ENCODE measurements around the gene SUSD1. TPM values are rescaled to one million over a fixed set of nuclear protein-coding genes. Genes with fewer than 3 reads are reported as not detected.
"Not testable (repeated sequence)": the region's sequence is repeated elsewhere in the genome, so short reads cannot be mapped to it uniquely, and the experiment has no call there.

SUSD1 gene
- total RNA-seq, 1 donor from 2014 or later, result 15.7 TPM

DNA sequence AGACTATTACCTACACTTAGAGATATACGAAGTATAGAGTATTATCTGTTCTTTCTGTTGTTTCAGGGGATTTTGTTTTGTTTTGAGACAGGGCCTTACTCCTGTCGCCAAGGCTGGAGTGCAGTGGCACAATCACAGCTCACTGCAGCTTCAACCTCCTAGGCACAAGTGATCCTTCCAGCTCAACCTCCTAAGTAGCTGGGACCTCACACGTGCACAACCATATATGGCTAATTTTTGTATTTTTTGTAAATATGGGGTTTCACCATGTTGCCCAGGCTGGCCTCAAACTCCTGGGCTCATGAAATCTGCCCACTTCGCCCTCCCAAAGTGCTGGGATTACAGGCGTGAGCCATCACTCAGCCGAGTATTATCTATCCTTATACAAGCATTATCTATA, 45.9 kb downstream of the SUSD1 start:
- ATAC-seq (ENCODE audit: low read depth) (no peak), DNase-seq (no peak)
- Mint-ChIP-seq H3K36me3 (ENCODE audit: low read depth) (peaks cover under 1% of the 10 kb centered on the region), H3K27ac (no peak overlapping the region), H3K4me1 (peaks cover 19% of the 10 kb centered on the region), H3K27me3 (no peaks in the 10 kb centered on the region), H3K4me3 (no peak overlapping the region), H3K9me3 (no peaks in the 10 kb centered on the region)
- TF ChIP-seq, protein P1, sequence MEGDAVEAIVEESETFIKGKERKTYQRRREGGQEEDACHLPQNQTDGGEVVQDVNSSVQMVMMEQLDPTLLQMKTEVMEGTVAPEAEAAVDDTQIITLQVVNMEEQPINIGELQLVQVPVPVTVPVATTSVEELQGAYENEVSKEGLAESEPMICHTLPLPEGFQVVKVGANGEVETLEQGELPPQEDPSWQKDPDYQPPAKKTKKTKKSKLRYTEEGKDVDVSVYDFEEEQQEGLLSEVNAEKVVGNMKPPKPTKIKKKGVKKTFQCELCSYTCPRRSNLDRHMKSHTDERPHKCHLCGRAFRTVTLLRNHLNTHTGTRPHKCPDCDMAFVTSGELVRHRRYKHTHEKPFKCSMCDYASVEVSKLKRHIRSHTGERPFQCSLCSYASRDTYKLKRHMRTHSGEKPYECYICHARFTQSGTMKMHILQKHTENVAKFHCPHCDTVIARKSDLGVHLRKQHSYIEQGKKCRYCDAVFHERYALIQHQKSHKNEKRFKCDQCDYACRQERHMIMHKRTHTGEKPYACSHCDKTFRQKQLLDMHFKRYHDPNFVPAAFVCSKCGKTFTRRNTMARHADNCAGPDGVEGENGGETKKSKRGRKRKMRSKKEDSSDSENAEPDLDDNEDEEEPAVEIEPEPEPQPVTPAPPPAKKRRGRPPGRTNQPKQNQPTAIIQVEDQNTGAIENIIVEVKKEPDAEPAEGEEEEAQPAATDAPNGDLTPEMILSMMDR (IDR thresholded peaks at IDR 0.05), result no peak
- CTCF ChIA-PET, result no interaction called here
- intact Hi-C loops (cut with micrococcal nuclease), result no loop called here
- POLR2A ChIA-PET, result no interaction called here

GRCh38 chr9:112128399-112128798, 46.7 kb downstream of the SUSD1 start:
- H3K27me3 Mint-ChIP-seq; ATAC-seq (ENCODE audit: low read depth); H3K27ac Mint-ChIP-seq; intact Hi-C loops (cut with micrococcal nuclease); H3K9me3 Mint-ChIP-seq; DNase-seq; CTCF ChIA-PET; POLR2A ChIA-PET; H3K36me3 Mint-ChIP-seq (ENCODE audit: low read depth); H3K4me3 Mint-ChIP-seq: not testable (repeated sequence)
- peaks cover 10% of the 10 kb centered on the region for H3K4me1 Mint-ChIP-seq

- Mint-ChIP-seq H3K4me3 (no peak overlapping the region), H3K9me3 (no peaks in the 10 kb centered on the region), H3K27me3 (no peaks in the 10 kb centered on the region), H3K4me1 (peaks cover 5% of the 10 kb centered on the region), H3K36me3 (ENCODE audit: low read depth) (peaks cover 17% of the 10 kb centered on the region), H3K27ac (no peak overlapping the region)
- intact Hi-C loops (cut with micrococcal nuclease), result no loop called here
- DNase-seq (no peak), ATAC-seq (ENCODE audit: low read depth) (no peak)
- ChIA-PET POLR2A (no interaction called here), CTCF (interaction anchor here (0.9 kb wide), 1 partner anchor 14 kb away, joined by 3 read pairs; no protein-coding TSS in a partner anchor)
- TF ChIP-seq, protein P1 (IDR thresholded peaks at IDR 0.05), result no peak
Measured at GRCh38 chr9:112127281-112127680, 47.8 kb downstream of the SUSD1 start.

DNA sequence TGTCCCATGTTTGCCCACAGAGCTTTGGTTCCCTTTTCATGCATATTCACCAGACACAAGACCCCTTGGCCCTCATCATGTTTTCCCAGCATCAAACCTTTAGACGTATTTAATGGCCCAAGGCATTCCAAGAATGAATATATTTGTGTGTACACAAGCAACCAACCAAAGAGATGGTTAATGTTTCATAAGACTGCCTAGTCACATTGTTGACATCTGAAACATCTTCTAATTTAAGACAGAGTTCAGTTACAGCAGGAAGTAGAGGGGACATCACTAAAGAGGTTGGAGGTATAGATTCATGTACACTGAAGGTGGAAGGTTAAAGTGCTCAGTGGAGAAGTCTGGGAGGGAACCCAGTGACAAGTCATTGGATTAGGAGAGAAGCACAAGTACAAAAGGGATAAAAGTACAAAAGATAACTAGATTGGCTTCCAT, 49.1 kb downstream of the SUSD1 start:
- intact Hi-C loops (cut with micrococcal nuclease), result no loop called here
- ChIA-PET POLR2A (no interaction called here), CTCF (no interaction called here)
- peaks cover 22% of the 10 kb centered on the region for H3K36me3 Mint-ChIP-seq (ENCODE audit: low read depth)
- H3K4me1 Mint-ChIP-seq, result peaks cover 5% of the 10 kb centered on the region
- DNase-seq, result no peak
- H3K4me3 Mint-ChIP-seq, result no peak overlapping the region
- no peak overlapping the region for H3K27ac Mint-ChIP-seq
- no peak for ATAC-seq (ENCODE audit: low read depth)
- H3K9me3 Mint-ChIP-seq, result no peaks in the 10 kb centered on the region
- TF ChIP-seq, protein P1 (IDR thresholded peaks at IDR 0.05), result no peak
- H3K27me3 Mint-ChIP-seq, result no peaks in the 10 kb centered on the region

DNA sequence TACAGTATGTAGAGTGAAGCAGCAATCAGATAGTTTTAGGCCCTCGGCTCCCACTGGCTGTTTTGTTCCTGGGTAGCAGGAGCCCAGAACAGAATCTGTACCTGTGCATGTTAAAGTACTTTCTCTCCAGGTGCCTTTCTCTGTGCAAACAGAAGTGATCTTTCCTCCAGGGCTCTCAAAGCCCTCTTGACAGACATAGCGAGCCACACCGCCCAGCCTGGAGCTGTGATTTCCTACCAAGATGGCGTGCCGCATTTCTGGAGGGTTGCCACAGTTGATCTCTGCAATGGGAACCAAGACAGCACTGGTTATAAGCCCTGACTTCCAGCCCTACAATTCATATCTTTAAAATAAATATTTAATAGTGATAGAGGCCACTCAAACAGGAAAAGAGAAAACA, 50.9 kb downstream of the SUSD1 start:
- Mint-ChIP-seq H3K27ac (no peak overlapping the region), H3K4me3 (no peak overlapping the region), H3K9me3 (no peaks in the 10 kb centered on the region), H3K36me3 (ENCODE audit: low read depth) (peaks cover 26% of the 10 kb centered on the region), H3K27me3 (no peaks in the 10 kb centered on the region), H3K4me1 (peaks cover 5% of the 10 kb centered on the region)
- no peak for ATAC-seq (ENCODE audit: low read depth)
- TF ChIP-seq, protein P1 (IDR thresholded peaks at IDR 0.05), result no peak
- intact Hi-C loops (cut with micrococcal nuclease), result no loop called here
- DNase-seq, result no peak
- ChIA-PET POLR2A (no interaction called here), CTCF (no interaction called here)

GRCh38 chr9:112121633-112122032, 53.5 kb downstream of the SUSD1 start:
- no peaks in the 10 kb centered on the region for H3K27me3 Mint-ChIP-seq
- intact Hi-C loops (cut with micrococcal nuclease), result no loop called here
- ChIA-PET POLR2A (no interaction called here), CTCF (no interaction called here)
- TF ChIP-seq, protein P1 (IDR thresholded peaks at IDR 0.05), result no peak
- ATAC-seq (ENCODE audit: low read depth) (no peak), DNase-seq (no peak)
- H3K27ac Mint-ChIP-seq, result no peak overlapping the region
- H3K4me1 Mint-ChIP-seq, result peaks cover 5% of the 10 kb centered on the region
- no peaks in the 10 kb centered on the region for H3K9me3 Mint-ChIP-seq
- H3K4me3 Mint-ChIP-seq, result no peak overlapping the region
- peaks cover 26% of the 10 kb centered on the region for H3K36me3 Mint-ChIP-seq (ENCODE audit: low read depth)

Measured in activated B cell treated with CpG ODN at 0.5 μM for 24 hours (primary cell).